KBM-7 (cell line): ENCODE measurements around the gene RPA3.

Experiments
- DNase-seq: peaks from one replicate; pipeline ENCODE4 v3.0.0-alpha.2; 2015
- in situ Hi-C: fragments of 300-500 bp; cut with MboI; formaldehyde crosslinking; loops from 2 replicates; pipeline ENCODE4 v1.14.3; 2020; ENCODE audit warnings: low sequenced_read_pairs, low pct_unique_long_range_greater_than_20kb, mixed read lengths

Gene RPA3

GRCh38 chr7:7718492-7718891, at the start of gene RPA3:
TSS of gene RPA3 (minus strand) at chr7:7718607. CDS start at chr7:7640418, 78,189 bp downstream.
- in situ Hi-C loops = no loop called here
- no peak for DNase-seq

DNA sequence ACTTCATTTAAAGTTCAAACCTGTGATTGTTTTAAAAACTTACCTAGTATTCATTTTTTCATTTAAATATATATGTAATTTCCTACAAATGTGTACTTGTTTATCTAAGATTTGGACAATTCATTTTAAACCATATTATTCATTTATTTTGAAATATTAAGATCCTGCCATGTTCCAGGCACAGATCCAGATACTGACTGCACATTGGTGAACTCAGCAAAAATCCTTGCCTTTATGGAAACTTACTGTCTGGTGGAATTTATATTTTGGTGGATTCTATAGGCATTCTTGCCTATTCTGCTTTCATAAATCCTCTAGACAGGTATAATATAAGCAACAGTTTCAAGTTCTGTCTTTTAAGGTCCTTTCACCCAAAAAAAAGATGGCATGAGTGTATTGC, 48.3 kb upstream of the RPA3 start:
- DNase-seq = no peak
- in situ Hi-C loops = no loop called here

GRCh38 chr7:7765422-7765821, 47.0 kb upstream of the RPA3 start:
- in situ Hi-C loops = no loop called here
- DNase-seq = no peak

- in situ Hi-C loops = no loop called here
- DNase-seq = no peak
Measured at GRCh38 chr7:7764520-7765396, 46.4 kb upstream of the RPA3 start.

DNA sequence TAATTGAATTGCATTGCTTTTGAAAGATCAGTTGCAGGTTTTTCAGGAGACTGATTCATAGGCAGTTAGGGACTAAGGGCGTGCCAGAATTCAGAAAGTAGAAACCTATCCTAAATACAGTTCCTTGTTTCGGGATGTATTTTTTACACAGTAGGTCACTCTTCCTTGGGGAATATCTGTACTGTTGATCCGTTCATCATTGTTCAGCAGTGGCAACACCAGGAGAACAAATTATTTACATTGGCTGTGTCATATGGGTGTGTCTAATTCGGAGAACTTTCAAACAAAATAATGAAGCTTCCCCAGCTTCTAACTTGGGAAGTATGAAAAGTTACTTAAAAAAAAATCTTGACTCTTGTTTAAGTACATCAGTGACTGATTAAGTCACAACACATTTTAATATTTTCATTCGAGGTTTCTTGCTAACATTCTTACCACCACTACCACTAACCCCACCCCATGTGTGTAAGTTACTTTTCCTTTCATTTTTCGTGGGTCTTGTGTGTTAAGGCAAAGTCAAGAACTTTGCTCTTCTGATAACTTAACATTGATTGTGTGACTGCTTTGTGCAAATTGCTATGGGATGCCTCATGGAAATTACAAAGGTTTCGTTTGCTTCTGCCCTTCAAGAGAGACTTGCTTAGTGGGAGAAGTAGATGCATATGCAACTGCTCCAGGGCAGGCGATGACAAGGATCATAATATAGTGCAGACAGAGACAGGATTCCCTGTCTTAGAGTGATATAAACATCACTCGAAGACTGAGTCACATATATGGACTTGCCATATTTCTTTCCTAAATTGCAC, 43.8 kb upstream of the RPA3 start:
- DNase-seq = peak; percentile 21

GRCh38 chr7:7761340-7761973, 43.0 kb upstream of the RPA3 start:
- DNase-seq = peak; percentile 44
- in situ Hi-C loops = no loop called here

More for the DNA sequence above, 43.8 kb upstream of the RPA3 start:
- in situ Hi-C loops = no loop called here

- no peak for DNase-seq
- in situ Hi-C loops = no loop called here
Measured at GRCh38 chr7:7757576-7757975, 39.2 kb upstream of the RPA3 start.

DNA sequence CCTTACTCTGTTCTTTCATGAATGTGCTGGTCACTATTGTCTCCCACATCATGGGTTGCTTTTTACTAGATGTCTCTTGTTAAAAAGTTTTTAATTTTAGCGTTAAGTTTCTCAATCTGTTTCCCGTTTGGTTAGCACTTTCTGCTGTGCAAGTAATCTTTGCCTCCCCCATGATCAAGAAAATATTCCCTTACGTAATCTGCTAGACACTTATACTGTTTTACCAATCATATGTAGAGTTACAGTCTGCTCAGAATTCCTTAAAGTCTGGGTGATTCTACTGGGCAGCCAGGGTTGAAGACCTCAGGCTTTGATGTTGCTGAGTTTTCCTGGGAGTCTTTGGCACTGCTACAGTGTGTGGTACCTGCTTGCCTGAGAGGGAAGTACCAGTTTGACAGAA, 38.2 kb upstream of the RPA3 start:
- DNase-seq = no peak
- in situ Hi-C loops = no loop called here

DNA sequence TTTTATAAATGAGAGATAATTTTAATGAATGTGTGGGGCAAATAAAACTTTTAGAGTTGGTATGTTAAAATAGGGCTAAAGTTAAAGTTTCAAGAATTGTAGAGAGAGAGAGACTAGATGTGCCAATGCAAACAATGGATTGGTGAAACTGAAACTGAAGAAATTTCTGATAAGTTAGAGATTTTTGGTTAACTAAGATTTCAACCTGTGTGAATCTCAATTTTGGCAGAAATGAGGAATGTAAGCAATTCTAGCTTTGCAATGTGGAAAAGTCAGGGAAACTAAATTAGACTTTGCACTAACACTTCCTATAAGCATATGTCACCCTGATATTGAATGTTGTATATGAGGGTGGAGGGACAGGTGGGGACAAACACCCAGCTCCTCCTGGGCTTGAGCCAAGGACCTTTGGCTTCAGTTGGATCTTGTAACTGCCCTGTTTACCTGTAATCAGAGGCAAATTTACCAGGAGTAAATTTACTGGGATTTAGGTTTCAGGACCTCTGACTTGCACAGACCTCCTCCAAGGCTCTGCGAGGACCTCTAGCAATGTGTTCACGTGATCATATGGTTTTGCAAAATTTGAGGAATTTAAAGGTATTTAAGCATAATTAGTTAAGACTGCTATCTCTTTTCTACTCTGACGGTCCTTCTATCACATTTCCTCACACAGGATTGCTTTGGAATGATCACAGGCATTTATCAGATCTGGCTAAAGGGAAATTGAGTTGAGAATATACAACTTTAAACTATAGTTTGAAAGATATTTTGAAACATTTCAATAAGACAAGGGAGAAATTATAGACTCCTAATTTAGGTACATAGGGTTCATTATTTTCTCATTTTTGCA, 33.1 kb upstream of the RPA3 start:
- in situ Hi-C loops = no loop called here

DNA sequence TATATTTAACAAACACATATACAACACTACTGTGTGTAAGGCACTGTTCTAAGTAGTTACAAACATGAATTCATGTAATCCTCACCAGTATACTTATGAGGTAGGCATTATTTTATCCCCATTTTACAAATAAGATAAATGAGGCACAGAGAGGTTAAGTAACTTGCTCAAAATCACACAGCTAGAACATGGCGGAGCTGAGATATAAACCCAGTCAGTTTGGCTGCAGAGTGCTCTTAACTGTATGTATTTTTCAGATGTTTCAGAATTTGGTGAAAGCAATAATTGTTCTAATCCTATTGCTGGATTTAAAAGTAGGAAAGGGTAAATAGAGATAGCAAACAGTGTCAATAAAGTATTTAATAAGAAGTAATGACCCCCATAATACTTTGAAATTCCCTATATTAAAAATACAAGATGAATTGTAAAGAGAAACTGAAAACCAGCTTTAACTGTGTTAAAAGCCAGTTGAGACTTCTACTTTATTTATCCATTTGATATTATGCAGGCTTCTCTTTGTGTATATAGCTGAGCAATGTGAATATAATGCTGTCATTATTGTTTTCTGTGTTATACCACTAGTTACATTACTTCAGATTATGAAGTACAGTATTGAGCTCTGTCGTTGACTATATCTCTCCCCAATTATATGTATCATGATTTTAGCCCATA, 32.3 kb upstream of the RPA3 start:
- in situ Hi-C loops = no loop called here
- DNase-seq = no peak

More for the DNA sequence above, 33.1 kb upstream of the RPA3 start:
- no peak for DNase-seq

- DNase-seq = no peak
- in situ Hi-C loops = no loop called here
Measured at GRCh38 chr7:7746458-7746857, 28.1 kb upstream of the RPA3 start.

GRCh38 chr7:7745966-7746365, 27.6 kb upstream of the RPA3 start:
- no peak for DNase-seq
- in situ Hi-C loops = no loop called here

GRCh38 chr7:7745258-7745657, 26.9 kb upstream of the RPA3 start:
- no peak for DNase-seq
- in situ Hi-C loops = no loop called here

DNA sequence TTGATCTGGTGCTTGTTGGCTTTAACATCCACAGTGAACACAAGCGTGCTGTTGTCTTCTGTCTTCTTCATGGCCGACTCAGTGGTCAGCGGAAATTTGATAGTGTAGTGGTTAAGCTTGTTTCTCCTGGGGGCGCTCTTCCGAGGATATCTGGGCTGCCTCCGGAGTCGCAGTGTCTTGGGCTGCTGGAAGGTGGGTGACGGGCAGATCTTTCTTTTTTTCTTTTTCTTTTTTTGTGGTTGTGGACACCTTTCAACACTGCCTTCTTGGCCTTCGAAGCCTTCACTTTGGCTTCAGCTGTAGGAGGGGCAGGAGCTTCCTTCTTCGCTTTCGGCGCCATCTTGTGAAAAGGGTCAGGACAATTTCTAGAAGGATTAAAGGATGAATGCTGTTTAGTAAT, 23.8 kb upstream of the RPA3 start:
- in situ Hi-C loops = no loop called here

GRCh38 chr7:7740037-7740355, 21.6 kb upstream of the RPA3 start:
- DNase-seq = no peak
- in situ Hi-C loops = no loop called here

More for the DNA sequence above, 23.8 kb upstream of the RPA3 start:
- no peak for DNase-seq

- in situ Hi-C loops = no loop called here
- DNase-seq = no peak
Measured at GRCh38 chr7:7739204-7740036, 21.0 kb upstream of the RPA3 start.

- in situ Hi-C loops = no loop called here
- no peak for DNase-seq
Measured at GRCh38 chr7:7738622-7739021, 20.2 kb upstream of the RPA3 start.

GRCh38 chr7:7738177-7738576, 19.8 kb upstream of the RPA3 start:
- in situ Hi-C loops = no loop called here
- no peak for DNase-seq
